ENCODE measurements around the gene GPC6.

DNA sequence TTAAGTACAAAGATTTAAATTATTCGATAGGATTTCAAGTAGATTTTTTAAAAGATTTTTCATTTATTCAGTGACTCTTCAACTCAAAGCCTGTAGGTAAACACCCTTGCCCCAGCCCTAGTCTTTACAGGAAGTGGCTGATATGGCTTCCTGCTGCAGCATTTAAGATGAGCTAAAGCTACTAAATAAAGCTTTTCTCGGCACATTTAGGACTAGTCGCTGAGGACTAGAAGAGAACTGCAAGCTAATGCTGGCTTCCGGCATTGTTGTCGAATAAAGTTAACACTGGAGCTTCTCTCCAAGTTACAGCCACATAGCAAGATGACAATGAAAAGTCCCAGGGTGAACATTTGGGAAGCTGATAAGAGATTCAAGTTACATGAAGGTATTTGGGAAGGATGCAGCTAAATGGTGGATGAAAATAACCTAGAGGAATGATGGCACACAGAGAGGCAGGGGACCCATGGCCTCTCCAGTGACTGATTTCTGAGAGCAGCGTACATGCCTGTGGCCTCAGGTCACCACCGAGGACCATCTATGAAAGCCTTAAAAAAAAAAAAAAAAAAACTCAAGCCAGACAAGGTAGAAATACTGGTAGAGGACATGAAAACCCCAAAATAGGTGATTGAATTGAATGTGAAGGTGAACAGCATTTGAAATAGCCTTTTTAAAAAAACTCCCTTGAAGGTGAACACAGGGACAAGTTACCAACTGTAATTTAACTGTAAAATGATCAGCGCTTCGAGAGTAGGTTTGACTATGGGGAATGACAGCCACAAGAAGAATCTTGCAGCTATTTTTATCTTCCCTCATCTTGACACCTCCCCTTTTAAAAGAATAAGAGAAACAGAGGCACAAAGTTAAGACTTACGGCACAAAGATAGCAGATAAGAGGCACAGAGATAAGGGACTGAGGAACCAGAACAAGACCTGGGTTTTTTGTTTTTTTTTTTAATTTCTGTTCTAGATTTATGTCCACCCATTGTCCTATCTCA lies 1097.5 kb downstream of the GPC6 start:
- TF ChIP-seq, protein P1, sequence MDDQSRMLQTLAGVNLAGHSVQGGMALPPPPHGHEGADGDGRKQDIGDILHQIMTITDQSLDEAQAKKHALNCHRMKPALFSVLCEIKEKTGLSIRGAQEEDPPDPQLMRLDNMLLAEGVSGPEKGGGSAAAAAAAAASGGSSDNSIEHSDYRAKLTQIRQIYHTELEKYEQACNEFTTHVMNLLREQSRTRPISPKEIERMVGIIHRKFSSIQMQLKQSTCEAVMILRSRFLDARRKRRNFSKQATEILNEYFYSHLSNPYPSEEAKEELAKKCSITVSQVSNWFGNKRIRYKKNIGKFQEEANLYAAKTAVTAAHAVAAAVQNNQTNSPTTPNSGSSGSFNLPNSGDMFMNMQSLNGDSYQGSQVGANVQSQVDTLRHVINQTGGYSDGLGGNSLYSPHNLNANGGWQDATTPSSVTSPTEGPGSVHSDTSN (CRISPR knock-in tag; IDR thresholded peaks at IDR 0.05), result no peak
- no peak for TF ChIP-seq ZNF660 (tag by site-specific recombination; IDR thresholded peaks at IDR 0.05)
- TF ChIP-seq, protein P2, sequence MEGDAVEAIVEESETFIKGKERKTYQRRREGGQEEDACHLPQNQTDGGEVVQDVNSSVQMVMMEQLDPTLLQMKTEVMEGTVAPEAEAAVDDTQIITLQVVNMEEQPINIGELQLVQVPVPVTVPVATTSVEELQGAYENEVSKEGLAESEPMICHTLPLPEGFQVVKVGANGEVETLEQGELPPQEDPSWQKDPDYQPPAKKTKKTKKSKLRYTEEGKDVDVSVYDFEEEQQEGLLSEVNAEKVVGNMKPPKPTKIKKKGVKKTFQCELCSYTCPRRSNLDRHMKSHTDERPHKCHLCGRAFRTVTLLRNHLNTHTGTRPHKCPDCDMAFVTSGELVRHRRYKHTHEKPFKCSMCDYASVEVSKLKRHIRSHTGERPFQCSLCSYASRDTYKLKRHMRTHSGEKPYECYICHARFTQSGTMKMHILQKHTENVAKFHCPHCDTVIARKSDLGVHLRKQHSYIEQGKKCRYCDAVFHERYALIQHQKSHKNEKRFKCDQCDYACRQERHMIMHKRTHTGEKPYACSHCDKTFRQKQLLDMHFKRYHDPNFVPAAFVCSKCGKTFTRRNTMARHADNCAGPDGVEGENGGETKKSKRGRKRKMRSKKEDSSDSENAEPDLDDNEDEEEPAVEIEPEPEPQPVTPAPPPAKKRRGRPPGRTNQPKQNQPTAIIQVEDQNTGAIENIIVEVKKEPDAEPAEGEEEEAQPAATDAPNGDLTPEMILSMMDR (tag by site-specific recombination; IDR thresholded peaks at IDR 0.05), result no peak
- no peak for TF ChIP-seq EGR2 (tag by site-specific recombination; IDR thresholded peaks at IDR 0.05; ENCODE audit: low read depth)
- no peak for TF ChIP-seq ZNF155 (tag by site-specific recombination; IDR thresholded peaks at IDR 0.05)
- no peak for TF ChIP-seq ZNF530 (tag by site-specific recombination; IDR thresholded peaks at IDR 0.05; ENCODE audit: low read depth)
- TF ChIP-seq ZNF211 (tag by site-specific recombination; IDR thresholded peaks at IDR 0.05; ENCODE audit: low read depth), result no peak
- no peak for TF ChIP-seq HOXA7 (CRISPR knock-in tag; IDR thresholded peaks at IDR 0.05; ENCODE audit: borderline replicate concordance)
- TF ChIP-seq, protein P3, sequence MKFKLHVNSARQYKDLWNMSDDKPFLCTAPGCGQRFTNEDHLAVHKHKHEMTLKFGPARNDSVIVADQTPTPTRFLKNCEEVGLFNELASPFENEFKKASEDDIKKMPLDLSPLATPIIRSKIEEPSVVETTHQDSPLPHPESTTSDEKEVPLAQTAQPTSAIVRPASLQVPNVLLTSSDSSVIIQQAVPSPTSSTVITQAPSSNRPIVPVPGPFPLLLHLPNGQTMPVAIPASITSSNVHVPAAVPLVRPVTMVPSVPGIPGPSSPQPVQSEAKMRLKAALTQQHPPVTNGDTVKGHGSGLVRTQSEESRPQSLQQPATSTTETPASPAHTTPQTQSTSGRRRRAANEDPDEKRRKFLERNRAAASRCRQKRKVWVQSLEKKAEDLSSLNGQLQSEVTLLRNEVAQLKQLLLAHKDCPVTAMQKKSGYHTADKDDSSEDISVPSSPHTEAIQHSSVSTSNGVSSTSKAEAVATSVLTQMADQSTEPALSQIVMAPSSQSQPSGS (tag by site-specific recombination; IDR thresholded peaks at IDR 0.05; ENCODE audit: low read depth), result no peak
- no peak for TF ChIP-seq ZBTB26 (tag by site-specific recombination; optimal IDR thresholded peaks at IDR 0.05)
- TF ChIP-seq ZNF677 (tag by site-specific recombination; IDR thresholded peaks at IDR 0.05), result no peak
- TF ChIP-seq, protein P4, sequence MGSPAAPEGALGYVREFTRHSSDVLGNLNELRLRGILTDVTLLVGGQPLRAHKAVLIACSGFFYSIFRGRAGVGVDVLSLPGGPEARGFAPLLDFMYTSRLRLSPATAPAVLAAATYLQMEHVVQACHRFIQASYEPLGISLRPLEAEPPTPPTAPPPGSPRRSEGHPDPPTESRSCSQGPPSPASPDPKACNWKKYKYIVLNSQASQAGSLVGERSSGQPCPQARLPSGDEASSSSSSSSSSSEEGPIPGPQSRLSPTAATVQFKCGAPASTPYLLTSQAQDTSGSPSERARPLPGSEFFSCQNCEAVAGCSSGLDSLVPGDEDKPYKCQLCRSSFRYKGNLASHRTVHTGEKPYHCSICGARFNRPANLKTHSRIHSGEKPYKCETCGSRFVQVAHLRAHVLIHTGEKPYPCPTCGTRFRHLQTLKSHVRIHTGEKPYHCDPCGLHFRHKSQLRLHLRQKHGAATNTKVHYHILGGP (tag by site-specific recombination; IDR thresholded peaks at IDR 0.05), result no peak
